SH-SY5Y (cell line): ENCODE measurements around the gene FGF12.

Experiments used
- GATA2 ChIP-seq: IDR thresholded peaks from 2 replicates; pipeline ENCODE4 v1.6.1; 2011; ENCODE audit warnings: mild to moderate bottlenecking, low read depth, low read length
- GATA3 ChIP-seq: IDR thresholded peaks from 2 replicates; pipeline ENCODE4 v1.6.1; 2011; ENCODE audit warnings: low read depth, mild to moderate bottlenecking, low read length, moderate library complexity

FGF12 gene

GRCh38 chr3:192575879-192576506, 151.3 kb downstream of the FGF12 start:
- no peak for TF ChIP-seq GATA2
- no peak for TF ChIP-seq GATA3

- TF ChIP-seq GATA3: no peak
- TF ChIP-seq GATA2: no peak
Measured at GRCh38 chr3:192573240-192573639, 154.1 kb downstream of the FGF12 start.

- no peak for TF ChIP-seq GATA2
Measured at GRCh38 chr3:192570821-192571791, 156.2 kb downstream of the FGF12 start.

GRCh38 chr3:192570315-192570714, 157.0 kb downstream of the FGF12 start:
- no peak for TF ChIP-seq GATA3
- no peak for TF ChIP-seq GATA2

- no peak for TF ChIP-seq GATA2
- TF ChIP-seq GATA3: no peak
Measured at GRCh38 chr3:192566706-192567290, 160.5 kb downstream of the FGF12 start.

- TF ChIP-seq GATA2 (no peak), GATA3 (no peak)
Measured at GRCh38 chr3:192564611-192565010, 162.7 kb downstream of the FGF12 start.

- TF ChIP-seq GATA2 (no peak), GATA3 (no peak)
Measured at GRCh38 chr3:192563417-192563816, 163.9 kb downstream of the FGF12 start.

- TF ChIP-seq GATA3: no peak
- TF ChIP-seq GATA2: no peak
Measured at GRCh38 chr3:192553707-192554106, 173.6 kb downstream of the FGF12 start.

- TF ChIP-seq GATA2: no peak
- TF ChIP-seq GATA3: no peak
Measured at GRCh38 chr3:192550356-192550755, 177.0 kb downstream of the FGF12 start.

- TF ChIP-seq GATA3: no peak
Measured at GRCh38 chr3:192545333-192545732, 182.0 kb downstream of the FGF12 start.

- TF ChIP-seq GATA3: no peak
- no peak for TF ChIP-seq GATA2
Measured at GRCh38 chr3:192543163-192543562, 184.2 kb downstream of the FGF12 start.

GRCh38 chr3:192516820-192517219, 210.5 kb downstream of the FGF12 start:
- no peak for TF ChIP-seq GATA3
- no peak for TF ChIP-seq GATA2

GRCh38 chr3:192515664-192516045, 211.7 kb downstream of the FGF12 start:
- TF ChIP-seq GATA2: no peak
- no peak for TF ChIP-seq GATA3

GRCh38 chr3:192514754-192515663, 212.3 kb downstream of the FGF12 start:
- TF ChIP-seq GATA3 (no peak), GATA2 (no peak)
